Measurements from ENCODE around the gene NPAS3. TPM values are rescaled to one million over a fixed set of nuclear protein-coding genes. Genes with fewer than 3 reads are reported as not detected.

NPAS3 gene
- total and polyA plus RNA-seq, 2 of the 13 experiments (the other 11 are each of a cell fraction or from before 2014, with no cell fraction given) = not detected

GRCh38 chr14:33483110-33483509 lies 544.4 kb downstream of the NPAS3 start:
- Histone ChIP-seq H3K9ac (ENCODE audit: insufficient read depth, low read depth, low read length) (no peak overlapping the region), H4K20me1 (ENCODE audit: insufficient read depth, low read length) (no peaks in the 10 kb centered on the region), H3K27me3 (ENCODE audit: control insufficient read depth in 1 of 2, insufficient read depth in 2 of 2, low read length in 2 of 2) (peaks cover 0 to 25% of the 10 kb centered on the region in 2 experiments; a peak in 2 of 5 replicates), H3K27ac (ENCODE audit: extremely low read length, insufficient read depth, low read length) (no peak overlapping the region), H3K4me3 (replicated peaks in 1 of 3; ENCODE audit: insufficient read depth in 1 of 3, low read depth in 2 of 3, low read length in 3 of 3) (no peak overlapping the region), H3K79me2 (ENCODE audit: insufficient read depth, low read length) (no peaks in the 10 kb centered on the region), H2AFZ (ENCODE audit: low read length) (no peak overlapping the region), H3K4me1 (ENCODE audit: insufficient read depth, low read length) (no peaks in the 10 kb centered on the region), H3K36me3 (replicated peaks in 1 of 2; ENCODE audit: control insufficient read depth in 1 of 2, insufficient read depth in 2 of 2, low read length in 2 of 2) (no peaks in the 10 kb centered on the region), H3K4me2 (ENCODE audit: low read depth, low read length) (no peak overlapping the region), H3K9me3 (ENCODE audit: low read length) (no peaks in the 10 kb centered on the region)
- no peak for DNase-seq (ENCODE audit: low spot score)
- BruUV-seq (replicated peaks) = no TSS peak
- FAIRE-seq = no peak
- in situ Hi-C loops (cut with HindIII; ENCODE audit: extremely low pct_ligation_motif_present, low pct_unique_long_range_greater_than_20kb) = no loop called here
- CTCF ChIA-PET (ENCODE audit: low intra/inter-chr PET ratio, low total read pairs) = no interaction called here
- ATAC-seq = peak; percentile 43
- 19% methylated on average over 6 of the region's 6 CpGs for WGBS (ENCODE audit: low lambda C conversion rate)
- intact Hi-C loops (cut with micrococcal nuclease; ENCODE audit: unreplicated experiment) = no loop called here
- no peak for TF ChIP-seq MAX (IDR thresholded peaks at IDR 0.05)
- no peak for TF ChIP-seq MED8 (CRISPR knock-in tag; IDR thresholded peaks at IDR 0.05; ENCODE audit: insufficient replicate concordance)
- POLR2A ChIA-PET = no interaction called here

- H3K9me3 ChIP-seq (ENCODE audit: low read length) = no peaks in the 10 kb centered on the region
- H3K36me3 ChIP-seq (replicated peaks in 1 of 2; ENCODE audit: control insufficient read depth in 1 of 2, insufficient read depth in 2 of 2, low read length in 2 of 2) = no peaks in the 10 kb centered on the region
- TF ChIP-seq SYNCRIP (IDR thresholded peaks at IDR 0.05; ENCODE audit: insufficient read depth, low read depth, low read length) (no peak), NFIB (CRISPR knock-in tag; IDR thresholded peaks at IDR 0.05; ENCODE audit: borderline replicate concordance) (0 out of 2 replicates have a peak, but pooled peaks have one; percentile 29), KDM3A (CRISPR knock-in tag; IDR thresholded peaks at IDR 0.05; ENCODE audit: low read depth) (no peak), KLF15 (CRISPR knock-in tag; IDR thresholded peaks at IDR 0.05; ENCODE audit: borderline replicate concordance) (no peak)
- 2% methylated on average over 4 of the region's 4 CpGs for WGBS (ENCODE audit: low lambda C conversion rate)
- no peak overlapping the region for H3K9ac ChIP-seq (ENCODE audit: insufficient read depth, low read depth, low read length)
- intact Hi-C loops (cut with micrococcal nuclease; ENCODE audit: unreplicated experiment) (no loop called here), in situ Hi-C loops (cut with HindIII; ENCODE audit: extremely low pct_ligation_motif_present, low pct_unique_long_range_greater_than_20kb) (no loop called here)
- no peak overlapping the region for H3K4me2 ChIP-seq (ENCODE audit: low read depth, low read length)
- ChIA-PET POLR2A (no interaction called here), CTCF (ENCODE audit: low intra/inter-chr PET ratio, low total read pairs) (no interaction called here)
- no peak overlapping the region for H2AFZ ChIP-seq (ENCODE audit: low read length)
- H3K4me3 ChIP-seq (replicated peaks in 1 of 3; ENCODE audit: insufficient read depth in 1 of 3, low read depth in 2 of 3, low read length in 3 of 3) = no peak overlapping the region
- H3K4me1 ChIP-seq (ENCODE audit: insufficient read depth, low read length) = no peaks in the 10 kb centered on the region
- H3K27me3 ChIP-seq (ENCODE audit: control insufficient read depth in 1 of 2, insufficient read depth in 2 of 2, low read length in 2 of 2) = peaks cover 0 to 25% of the 10 kb centered on the region in 2 experiments; a peak in 2 of 5 replicates
- H4K20me1 ChIP-seq (ENCODE audit: insufficient read depth, low read length) = no peaks in the 10 kb centered on the region
- BruUV-seq (replicated peaks) = no TSS peak
- ATAC-seq (no peak; the same call in 2 of the 3 replicates), DNase-seq (ENCODE audit: low spot score) (no peak), FAIRE-seq (no peak)
- H3K27ac ChIP-seq (ENCODE audit: extremely low read length, insufficient read depth, low read length) = no peak overlapping the region
- H3K79me2 ChIP-seq (ENCODE audit: insufficient read depth, low read length) = no peaks in the 10 kb centered on the region
Observed at GRCh38 chr14:33483541-33483940, 544.9 kb downstream of the NPAS3 start.

Data from HepG2 (cell line).